GM19463 (cell line): ENCODE results near the gene KCNT2.
A peak's percentile ranks its signal among the peaks of the same experiment; 100 is the strongest.
"Not testable (repeated sequence)": the region's sequence is repeated elsewhere in the genome, so short reads cannot be mapped to it uniquely, and the experiment has no call there.

ENCODE experiments used
- ATAC-seq: cut with Tn5 transposase; IDR thresholded peaks from one replicate; pipeline ENCODE4 v1.9.1; 2021; ENCODE audit warnings: mild to moderate bottlenecking, moderate library complexity; ENCODE audit not compliant: unreplicated experiment

KCNT2 gene

GRCh38 chr1:196608390-196609369 lies at the start of gene KCNT2:
Gene KCNT2 (minus strand): TSS chr1:196608440. CDS start chr1:196608309, 131 bp downstream.
- ATAC-seq: peak; percentile 38

- ATAC-seq: no peak
Measured at GRCh38 chr1:196655494-196655893, 47.3 kb upstream of the KCNT2 start.

- no peak for ATAC-seq
Measured at GRCh38 chr1:196655071-196655470, 46.8 kb upstream of the KCNT2 start.

GRCh38 chr1:196654271-196654670 lies 46.0 kb upstream of the KCNT2 start:
- no peak for ATAC-seq

GRCh38 chr1:196651637-196652215 lies 43.5 kb upstream of the KCNT2 start, which contains the start of gene CFH:
Gene CFH (plus strand): TSS chr1:196652043. CDS start chr1:196652118, 75 bp downstream.
- ATAC-seq: no peak

- ATAC-seq: no peak
Measured at GRCh38 chr1:196651079-196651478, 42.8 kb upstream of the KCNT2 start.

- no peak for ATAC-seq
Measured at GRCh38 chr1:196650403-196650802, 42.2 kb upstream of the KCNT2 start.

GRCh38 chr1:196649990-196650389 lies 41.8 kb upstream of the KCNT2 start:
- no peak for ATAC-seq

GRCh38 chr1:196640976-196641375 lies 32.7 kb upstream of the KCNT2 start:
- no peak for ATAC-seq

- ATAC-seq: not testable (repeated sequence)
Measured at GRCh38 chr1:196639291-196639690, 31.1 kb upstream of the KCNT2 start.

- no peak for ATAC-seq
Measured at GRCh38 chr1:196638466-196638865, 30.2 kb upstream of the KCNT2 start.

- no peak for ATAC-seq
Measured at GRCh38 chr1:196637606-196638005, 29.4 kb upstream of the KCNT2 start.

- no peak for ATAC-seq
Measured at GRCh38 chr1:196628838-196629237, 20.6 kb upstream of the KCNT2 start.

GRCh38 chr1:196623079-196623478 lies 14.8 kb upstream of the KCNT2 start:
- ATAC-seq: no peak

- no peak for ATAC-seq
Measured at GRCh38 chr1:196619721-196620120, 11.5 kb upstream of the KCNT2 start.

- ATAC-seq: no peak
Measured at GRCh38 chr1:196611873-196612272, 3.6 kb upstream of the KCNT2 start.

GRCh38 chr1:196609370-196609737 lies 1.1 kb upstream of the KCNT2 start:
- peak; percentile 9 for ATAC-seq

GRCh38 chr1:196607981-196608380 lies 259 bp downstream of the KCNT2 start:
- ATAC-seq: no peak

GRCh38 chr1:196603651-196604050 lies 4.6 kb downstream of the KCNT2 start:
- ATAC-seq: no peak

GRCh38 chr1:196598942-196599748 lies 9.1 kb downstream of the KCNT2 start:
- ATAC-seq: no peak

- ATAC-seq: no peak
Measured at GRCh38 chr1:196594700-196595099, 13.5 kb downstream of the KCNT2 start.
